GM19467 (cell line): ENCODE data around the gene OSMR.

Source experiments
- ATAC-seq: cut with Tn5 transposase; IDR thresholded peaks from one replicate; pipeline ENCODE4 v1.9.1; 2021; ENCODE audit warnings: mild to moderate bottlenecking, moderate library complexity; ENCODE audit not compliant: unreplicated experiment

The OSMR gene

GRCh38 chr5:38923661-38924451, 78.0 kb downstream of the OSMR start:
- ATAC-seq: no peak

GRCh38 chr5:38925154-38925925, 79.5 kb downstream of the OSMR start:
- no peak for ATAC-seq

GRCh38 chr5:38926121-38926520, 80.3 kb downstream of the OSMR start:
- no peak for ATAC-seq

GRCh38 chr5:38927470-38927869, 81.7 kb downstream of the OSMR start:
- ATAC-seq: no peak

- ATAC-seq: no peak
Measured at GRCh38 chr5:38929838-38930237, 84.0 kb downstream of the OSMR start.

- ATAC-seq: no peak
Measured at GRCh38 chr5:38931731-38932130, 85.9 kb downstream of the OSMR start.

GRCh38 chr5:38932854-38933408, 87.1 kb downstream of the OSMR start:
- ATAC-seq: no peak

- ATAC-seq: no peak
Measured at GRCh38 chr5:38935437-38935836, 89.6 kb downstream of the OSMR start.

GRCh38 chr5:38936269-38936668, 90.5 kb downstream of the OSMR start:
- no peak for ATAC-seq

GRCh38 chr5:38938424-38938823, 92.6 kb downstream of the OSMR start:
- ATAC-seq: no peak

- ATAC-seq: no peak
Measured at GRCh38 chr5:38938973-38939372, 93.2 kb downstream of the OSMR start.

GRCh38 chr5:38940230-38940858, 94.5 kb downstream of the OSMR start:
- no peak for ATAC-seq

GRCh38 chr5:38941912-38942311, 96.1 kb downstream of the OSMR start:
- ATAC-seq: no peak

- no peak for ATAC-seq
Measured at GRCh38 chr5:38944282-38944681, 98.5 kb downstream of the OSMR start.

- ATAC-seq: no peak
Measured at GRCh38 chr5:38948501-38948900, 102.7 kb downstream of the OSMR start.

- ATAC-seq: no peak
Measured at GRCh38 chr5:38953426-38954012, 107.7 kb downstream of the OSMR start.

- no peak for ATAC-seq
Measured at GRCh38 chr5:38961691-38962090, 115.9 kb downstream of the OSMR start.

GRCh38 chr5:38968665-38969064, 122.9 kb downstream of the OSMR start:
- ATAC-seq: no peak

- ATAC-seq: no peak
Measured at GRCh38 chr5:38978036-38978435, 132.2 kb downstream of the OSMR start.

- no peak for ATAC-seq
Measured at GRCh38 chr5:38979535-38979934, 133.7 kb downstream of the OSMR start.
